Liver (tissue), 3 donors: ENCODE data around the gene BEAN1.

Experiments
- EGR1 ChIP-seq, 2 donors: IDR thresholded peaks; 2 replicates each; pipeline ENCODE4 v1.6.1; 2016 to 2018; ENCODE audit warnings: antibody characterized with exemption in 2 of 2, low read depth in 2 of 2
- SP1 ChIP-seq: IDR thresholded peaks from 2 replicates; pipeline ENCODE4 v1.6.1; 2018; ENCODE audit warnings: antibody characterized with exemption, mild to moderate bottlenecking
- TF ChIP-seq, protein P1 (sequence below): fragments of 150-350 bp; IDR thresholded peaks from 2 replicates; pipeline ENCODE4 v1.5.1; 2017; ENCODE audit warnings: improper control_type of control experiment, low read depth, low read length; ENCODE audit not compliant: missing input control
- donor health status: healthy.
- donor health status: healthy.

- TF ChIP-seq, protein P1, sequence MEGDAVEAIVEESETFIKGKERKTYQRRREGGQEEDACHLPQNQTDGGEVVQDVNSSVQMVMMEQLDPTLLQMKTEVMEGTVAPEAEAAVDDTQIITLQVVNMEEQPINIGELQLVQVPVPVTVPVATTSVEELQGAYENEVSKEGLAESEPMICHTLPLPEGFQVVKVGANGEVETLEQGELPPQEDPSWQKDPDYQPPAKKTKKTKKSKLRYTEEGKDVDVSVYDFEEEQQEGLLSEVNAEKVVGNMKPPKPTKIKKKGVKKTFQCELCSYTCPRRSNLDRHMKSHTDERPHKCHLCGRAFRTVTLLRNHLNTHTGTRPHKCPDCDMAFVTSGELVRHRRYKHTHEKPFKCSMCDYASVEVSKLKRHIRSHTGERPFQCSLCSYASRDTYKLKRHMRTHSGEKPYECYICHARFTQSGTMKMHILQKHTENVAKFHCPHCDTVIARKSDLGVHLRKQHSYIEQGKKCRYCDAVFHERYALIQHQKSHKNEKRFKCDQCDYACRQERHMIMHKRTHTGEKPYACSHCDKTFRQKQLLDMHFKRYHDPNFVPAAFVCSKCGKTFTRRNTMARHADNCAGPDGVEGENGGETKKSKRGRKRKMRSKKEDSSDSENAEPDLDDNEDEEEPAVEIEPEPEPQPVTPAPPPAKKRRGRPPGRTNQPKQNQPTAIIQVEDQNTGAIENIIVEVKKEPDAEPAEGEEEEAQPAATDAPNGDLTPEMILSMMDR = no peak
- TF ChIP-seq SP1 (no peak), EGR1 (IDR thresholded peaks at IDR 0.05; ENCODE audit: low read depth in 2 of 2) (no peak)
Measured at GRCh38 chr16:66459878-66460277, 32.8 kb downstream of the BEAN1 start.
